K562 (cell line): ENCODE results near the gene HEMGN. TPM values are rescaled to one million over a fixed set of nuclear protein-coding genes. Genes with fewer than 3 reads are reported as not detected.

Experiments
- ARID3B ChIP-seq: fragments of 250-450 bp; sonication (Bioruptor Pico); IDR thresholded peaks from 2 replicates; pipeline ENCODE4 v1.4.0; 2020; ENCODE audit warnings: borderline replicate concordance
- ATF6 ChIP-seq: sonication (generic); formaldehyde crosslinking; IDR thresholded peaks from 2 replicates; pipeline ENCODE4 v1.4.0; 2020; ENCODE audit warnings: mild to moderate bottlenecking, missing genetic modification reagents
- DEAF1 ChIP-seq: fragments of 450-650 bp; formaldehyde crosslinking; IDR thresholded peaks from 2 replicates; pipeline ENCODE4 v1.4.0; 2020; ENCODE audit warnings: mild to moderate bottlenecking, moderate library complexity
- HCFC1 ChIP-seq: IDR thresholded peaks from 2 replicates; pipeline ENCODE4 v1.6.1; 2012; ENCODE audit warnings: low read depth, low read length, improper control_type of control experiment
- HMGN3 ChIP-seq: IDR thresholded peaks from 2 replicates; pipeline ENCODE4 v1.6.1; 2011; ENCODE audit warnings: borderline replicate concordance, low read depth, mild to moderate bottlenecking, mixed read lengths, low read length; ENCODE audit not compliant: insufficient read length; ENCODE audit errors: extremely low read depth
- MED1 ChIP-seq: sonication (generic); formaldehyde crosslinking; IDR thresholded peaks from 2 replicates; pipeline ENCODE4 v1.8.1; 2023; ENCODE audit warnings: missing genetic modification reagents, borderline replicate concordance
- TBP ChIP-seq: optimal IDR thresholded peaks from 2 replicates; pipeline ENCODE3; 2011; ENCODE audit warnings: low read depth, low read length, improper control_type of control experiment
- ZBTB8A ChIP-seq: fragments of 450-650 bp; IDR thresholded peaks from 2 replicates; pipeline ENCODE4 v1.6.1; 2018; ENCODE audit warnings: mild to moderate bottlenecking, moderate library complexity; ENCODE audit not compliant: partially characterized antibody
- ZNF277 ChIP-seq: fragments of 250-450 bp; sonication (Bioruptor Pico); IDR thresholded peaks from 2 replicates; pipeline ENCODE4 v1.8.0; 2022; ENCODE audit warnings: inconsistent platforms, mild to moderate bottlenecking, moderate library complexity, borderline replicate concordance
- polyA plus RNA-seq, 8 experiments: library from polyadenylated mRNA; depleted of rRNA in 4 of 8; stranded (reverse) in 5 of 8; unstranded in 3 of 8; fragments of >200 nt; fragmentation: Nextera tagmentation in 2 of 8; fragmentation: Illumina TruSeq in 1 of 8; extraction: Ambion mirVana in 2 of 8; extraction: Trizol in 1 of 8; gene quantifications; 2 replicates each; pipeline versions ENCODE4 v1.2.1 to v1.2.3, GENCODE V29; 2011 to 2014; ENCODE audit warnings: inconsistent platforms in 1 of 8, missing spikeins in 1 of 8
- total RNA-seq, 7 experiments: library from RNA; depleted of rRNA in 6 of 7; stranded (reverse); fragments of >200 nt in 6 of 7; fragmentation: Illumina TruSeq in 2 of 7; extraction: Trizol in 2 of 7; gene quantifications; 2 replicates each; pipeline versions ENCODE4 v1.2.1 to v1.2.3, GENCODE V29; 2011 to 2021; ENCODE audit warnings: low replicate concordance in 1 of 7

HEMGN gene
- total and polyA plus RNA-seq, 9 of the 15 experiments (the other 6 are each of a cell fraction or from before 2014, with no cell fraction given) = 56.3 to 258 (median 137) TPM

GRCh38 chr9:97943308-97943855, 5.4 kb upstream of the HEMGN start (continued):
- TF ChIP-seq ZNF277 (no peak), MED1 (CRISPR knock-in tag) (no peak), TBP (peak; percentile 26), ARID3B (no peak), HCFC1 (no peak), DEAF1 (no peak), ZBTB8A (no peak), HMGN3 (peak; percentile 42), ATF6 (CRISPR knock-in tag) (no peak)
